HL-60 (cell line): Measurements from ENCODE around the gene STXBP4.

Experiments used
- CTCF ChIP-seq: IDR thresholded peaks from one replicate; pipeline ENCODE4 v1.5.1; 2011; ENCODE audit warnings: low read length, control low read depth, inconsistent platforms; ENCODE audit not compliant: insufficient read depth
- GABPA ChIP-seq: IDR thresholded peaks from 2 replicates; pipeline ENCODE4 v1.6.1; 2012; ENCODE audit warnings: low read depth
- POLR2AphosphoS5 ChIP-seq: IDR thresholded peaks from 2 replicates; pipeline ENCODE4 v1.6.1; 2012; ENCODE audit warnings: low read depth

DNA sequence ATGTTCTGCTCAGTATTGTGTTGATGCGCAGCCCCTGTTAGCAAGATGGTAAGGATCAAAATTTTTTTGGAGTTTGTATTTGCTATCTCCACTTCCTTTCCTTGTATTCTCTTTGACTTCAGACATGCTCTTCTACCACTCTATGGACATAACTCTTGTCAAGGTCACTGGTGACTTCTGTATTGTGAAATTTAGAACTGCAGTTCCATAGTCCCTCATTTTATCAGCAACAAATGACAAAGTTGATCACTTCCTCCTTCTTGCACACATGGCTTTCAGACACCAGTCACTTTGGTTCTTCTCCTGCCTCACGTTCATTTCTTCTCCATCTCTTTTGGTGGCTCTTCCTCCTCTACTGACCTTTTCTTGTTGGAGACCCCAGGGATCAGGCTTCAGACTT lies 21.2 kb upstream of the STXBP4 start:
- TF ChIP-seq CTCF (no peak), POLR2AphosphoS5 (no peak), GABPA (no peak)
